Measurements from ENCODE around the gene RPL10A.
"Not testable (repeated sequence)": the region's sequence is repeated elsewhere in the genome, so short reads cannot be mapped to it uniquely, and the experiment has no call there.

The RPL10A gene

GRCh38 chr6:35436071-35436857 is 31.9 kb upstream of the RPL10A start:
- no peak for DNase-seq (ENCODE audit: low read depth, low spot score)
- CTCF ChIA-PET, result interaction anchor here (1.1 to 10.5 kb wide), 5 partner anchors 13 to 94 kb away, joined by 3 to 91 read pairs (median 7); partner anchors contain the start of genes FANCE and PPARD

GRCh38 chr6:35438378-35439065 is 29.7 kb upstream of the RPL10A start:
- ChIA-PET CTCF (interaction anchor here (1.9 to 10.5 kb wide), 4 partner anchors 11 to 97 kb away, joined by 7 to 91 read pairs (median 16); partner anchors contain the start of genes FANCE and PPARD), POLR2A (interaction anchor here (0.9 kb wide), 1 partner anchor 13 kb away, joined by 4 read pairs; no protein-coding TSS in a partner anchor)
- not testable (repeated sequence) for H3K4me3 ChIP-seq (ENCODE audit: low read depth, low read length); DNase-seq (ENCODE audit: low read depth, low spot score)

More at GRCh38 chr6:35436071-35436857, 31.9 kb upstream of the RPL10A start:
- POLR2A ChIA-PET, result no interaction called here
- H3K4me3 ChIP-seq (ENCODE audit: low read depth, low read length), result no peak overlapping the region
- no peak for TF ChIP-seq CTCF (IDR thresholded peaks at IDR 0.05; ENCODE audit: insufficient read depth, low read length, missing control alignments)

- TF ChIP-seq CTCF (IDR thresholded peaks at IDR 0.05; ENCODE audit: insufficient read depth, low read length, missing control alignments), result no peak
- no peak for DNase-seq (ENCODE audit: low read depth, low spot score)
- CTCF ChIA-PET, result interaction anchor here (10.5 kb wide), 1 partner anchor 10 kb away, joined by 91 read pairs; the partner anchor contains the start of gene FANCE
- POLR2A ChIA-PET, result interaction anchor here (0.9 kb wide), 1 partner anchor 14 kb away, joined by 4 read pairs; no protein-coding TSS in a partner anchor
- no peak overlapping the region for H3K4me3 ChIP-seq (ENCODE audit: low read depth, low read length)
Observed at GRCh38 chr6:35439308-35439707, 28.9 kb upstream of the RPL10A start.

- DNase-seq (ENCODE audit: low read depth, low spot score), result no peak
- TF ChIP-seq CTCF (IDR thresholded peaks at IDR 0.05; ENCODE audit: insufficient read depth, low read length, missing control alignments), result no peak
- POLR2A ChIA-PET, result no interaction called here
- CTCF ChIA-PET, result interaction anchor here (1.5 to 14.6 kb wide), 3 partner anchors 8 to 96 kb away, joined by 3 to 430 read pairs (median 91); partner anchors contain the start of genes FANCE and PPARD
- no peak overlapping the region for H3K4me3 ChIP-seq (ENCODE audit: low read depth, low read length)
Observed at GRCh38 chr6:35441205-35441604, 27.0 kb upstream of the RPL10A start.

- POLR2A ChIA-PET, result no interaction called here
- CTCF ChIA-PET, result interaction anchor here (10.5 to 14.6 kb wide), 2 partner anchors 8 to 96 kb away, joined by 91 to 430 read pairs; partner anchors contain the start of genes FANCE and PPARD
- DNase-seq (ENCODE audit: low read depth, low spot score), result no peak
- no peak for TF ChIP-seq CTCF (IDR thresholded peaks at IDR 0.05; ENCODE audit: insufficient read depth, low read length, missing control alignments)
- no peak overlapping the region for H3K4me3 ChIP-seq (ENCODE audit: low read depth, low read length)
Observed at GRCh38 chr6:35441642-35442041, 26.6 kb upstream of the RPL10A start.

GRCh38 chr6:35442693-35443092 is 25.5 kb upstream of the RPL10A start:
- CTCF ChIA-PET, result interaction anchor here (10.9 to 14.6 kb wide), 2 partner anchors 25 to 97 kb away, joined by 349 to 430 read pairs; partner anchors contain the start of gene PPARD
- TF ChIP-seq CTCF (IDR thresholded peaks at IDR 0.05; ENCODE audit: insufficient read depth, low read length, missing control alignments), result no peak
- no peak overlapping the region for H3K4me3 ChIP-seq (ENCODE audit: low read depth, low read length)
- POLR2A ChIA-PET, result no interaction called here
- no peak for DNase-seq (ENCODE audit: low read depth, low spot score)

Measured in AG04449 (cell line).